ENCODE measurements around the gene HS3ST6.
"Not testable (repeated sequence)": the region's sequence is repeated elsewhere in the genome, so short reads cannot be mapped to it uniquely, and the experiment has no call there.

HS3ST6 gene

GRCh38 chr16:1895068-1895467 lies 23.1 kb downstream of the HS3ST6 start:
- Mint-ChIP-seq H3K4me1 (ENCODE audit: low read depth) (no peaks in the 10 kb centered on the region), H3K9me3 (no peaks in the 10 kb centered on the region), H3K27me3 (peaks cover 20% of the 10 kb centered on the region), H3K4me3 (no peak overlapping the region), H3K36me3 (ENCODE audit: low read depth) (no peaks in the 10 kb centered on the region), H3K27ac (no peak overlapping the region)

GRCh38 chr16:1890708-1891050 lies 27.5 kb downstream of the HS3ST6 start:
- H3K27ac Mint-ChIP-seq, result no peak overlapping the region
- H3K36me3 Mint-ChIP-seq (ENCODE audit: low read depth), result no peaks in the 10 kb centered on the region
- no peaks in the 10 kb centered on the region for H3K4me1 Mint-ChIP-seq (ENCODE audit: low read depth)
- H3K27me3 Mint-ChIP-seq, result peaks cover 20% of the 10 kb centered on the region
- H3K4me3 Mint-ChIP-seq, result no peak overlapping the region
- no peaks in the 10 kb centered on the region for H3K9me3 Mint-ChIP-seq

- Mint-ChIP-seq H3K27ac (no peak overlapping the region), H3K4me1 (ENCODE audit: low read depth) (no peaks in the 10 kb centered on the region)
These were observed 28.0 kb downstream of the HS3ST6 start for GRCh38 chr16:1890024-1890707.

GRCh38 chr16:1887711-1888354 lies 30.4 kb downstream of the HS3ST6 start:
- H3K36me3 Mint-ChIP-seq (ENCODE audit: low read depth), result no peaks in the 10 kb centered on the region
- H3K4me3 Mint-ChIP-seq, result no peak overlapping the region
- no peaks in the 10 kb centered on the region for H3K4me1 Mint-ChIP-seq (ENCODE audit: low read depth)
- no peak overlapping the region for H3K27ac Mint-ChIP-seq
- H3K27me3 Mint-ChIP-seq, result peaks cover 22% of the 10 kb centered on the region
- no peaks in the 10 kb centered on the region for H3K9me3 Mint-ChIP-seq

More at GRCh38 chr16:1890024-1890707, 28.0 kb downstream of the HS3ST6 start:
- Mint-ChIP-seq H3K9me3 (no peaks in the 10 kb centered on the region), H3K27me3 (peaks cover 21% of the 10 kb centered on the region), H3K36me3 (ENCODE audit: low read depth) (no peaks in the 10 kb centered on the region), H3K4me3 (no peak overlapping the region)

- Mint-ChIP-seq H3K9me3 (no peaks in the 10 kb centered on the region), H3K4me3 (no peak overlapping the region), H3K4me1 (ENCODE audit: low read depth) (no peaks in the 10 kb centered on the region), H3K27me3 (peaks cover 13% of the 10 kb centered on the region), H3K36me3 (ENCODE audit: low read depth) (no peaks in the 10 kb centered on the region), H3K27ac (no peak overlapping the region)
These were observed 33.3 kb downstream of the HS3ST6 start for GRCh38 chr16:1884889-1885288.

- Mint-ChIP-seq H3K27ac (no peak overlapping the region), H3K4me3 (no peak overlapping the region), H3K4me1 (ENCODE audit: low read depth) (no peaks in the 10 kb centered on the region), H3K9me3 (no peaks in the 10 kb centered on the region), H3K36me3 (ENCODE audit: low read depth) (no peaks in the 10 kb centered on the region), H3K27me3 (peaks cover 19% of the 10 kb centered on the region)
These were observed 34.0 kb downstream of the HS3ST6 start for GRCh38 chr16:1884155-1884760.

- not testable (repeated sequence) for H3K36me3 Mint-ChIP-seq (ENCODE audit: low read depth); H3K27ac Mint-ChIP-seq; H3K9me3 Mint-ChIP-seq; H3K4me1 Mint-ChIP-seq (ENCODE audit: low read depth); H3K4me3 Mint-ChIP-seq
- H3K27me3 Mint-ChIP-seq, result peaks cover 30% of the 10 kb centered on the region
These were observed 37.0 kb downstream of the HS3ST6 start for GRCh38 chr16:1881172-1881571.

GRCh38 chr16:1879477-1879876 lies 38.7 kb downstream of the HS3ST6 start:
- Mint-ChIP-seq H3K9me3 (no peaks in the 10 kb centered on the region), H3K4me3 (no peak overlapping the region), H3K4me1 (ENCODE audit: low read depth) (no peaks in the 10 kb centered on the region), H3K36me3 (ENCODE audit: low read depth) (no peaks in the 10 kb centered on the region), H3K27ac (no peak overlapping the region), H3K27me3 (peaks cover 29% of the 10 kb centered on the region)

GRCh38 chr16:1878256-1878655 lies 40.0 kb downstream of the HS3ST6 start:
- Mint-ChIP-seq H3K27me3 (peaks cover 25% of the 10 kb centered on the region), H3K36me3 (ENCODE audit: low read depth) (no peaks in the 10 kb centered on the region), H3K4me3 (no peak overlapping the region), H3K9me3 (no peaks in the 10 kb centered on the region), H3K27ac (no peak overlapping the region), H3K4me1 (ENCODE audit: low read depth) (no peaks in the 10 kb centered on the region)

GRCh38 chr16:1877804-1878203 lies 40.4 kb downstream of the HS3ST6 start:
- H3K9me3 Mint-ChIP-seq, result no peaks in the 10 kb centered on the region
- H3K4me1 Mint-ChIP-seq (ENCODE audit: low read depth), result no peaks in the 10 kb centered on the region
- H3K27ac Mint-ChIP-seq, result no peak overlapping the region
- peaks cover 25% of the 10 kb centered on the region for H3K27me3 Mint-ChIP-seq
- H3K4me3 Mint-ChIP-seq, result no peak overlapping the region
- H3K36me3 Mint-ChIP-seq (ENCODE audit: low read depth), result no peaks in the 10 kb centered on the region

GRCh38 chr16:1877089-1877488 lies 41.1 kb downstream of the HS3ST6 start:
- Mint-ChIP-seq H3K4me3 (no peak overlapping the region), H3K4me1 (ENCODE audit: low read depth) (peaks cover 3% of the 10 kb centered on the region), H3K27ac (no peak overlapping the region), H3K27me3 (peaks cover 31% of the 10 kb centered on the region), H3K36me3 (ENCODE audit: low read depth) (no peaks in the 10 kb centered on the region), H3K9me3 (no peaks in the 10 kb centered on the region)

GRCh38 chr16:1876468-1876867 lies 41.7 kb downstream of the HS3ST6 start:
- Mint-ChIP-seq H3K27me3 (peaks cover 32% of the 10 kb centered on the region), H3K4me1 (ENCODE audit: low read depth) (peaks cover 4% of the 10 kb centered on the region), H3K9me3 (no peaks in the 10 kb centered on the region), H3K27ac (no peak overlapping the region), H3K4me3 (no peak overlapping the region), H3K36me3 (ENCODE audit: low read depth) (no peaks in the 10 kb centered on the region)

- H3K4me1 Mint-ChIP-seq (ENCODE audit: low read depth); H3K36me3 Mint-ChIP-seq (ENCODE audit: low read depth); H3K9me3 Mint-ChIP-seq; H3K27ac Mint-ChIP-seq; H3K4me3 Mint-ChIP-seq: not testable (repeated sequence)
- H3K27me3 Mint-ChIP-seq, result peaks cover 32% of the 10 kb centered on the region
These were observed 42.1 kb downstream of the HS3ST6 start for GRCh38 chr16:1876066-1876465.

- no peaks in the 10 kb centered on the region for H3K9me3 Mint-ChIP-seq
- H3K36me3 Mint-ChIP-seq (ENCODE audit: low read depth), result no peaks in the 10 kb centered on the region
- H3K4me3 Mint-ChIP-seq, result no peak overlapping the region
- H3K4me1 Mint-ChIP-seq (ENCODE audit: low read depth), result peaks cover 4% of the 10 kb centered on the region
- H3K27me3 Mint-ChIP-seq, result peaks cover 31% of the 10 kb centered on the region
- H3K27ac Mint-ChIP-seq, result no peak overlapping the region
These were observed 43.4 kb downstream of the HS3ST6 start for GRCh38 chr16:1874854-1875253.

- Mint-ChIP-seq H3K27me3 (peaks cover 13% of the 10 kb centered on the region), H3K27ac (no peak within 1 kb of the TSS), H3K9me3 (no peaks in the 10 kb centered on the region), H3K4me3 (peak within 1 kb of the TSS; percentile 59), H3K36me3 (ENCODE audit: low read depth) (no peaks in the 10 kb centered on the region), H3K4me1 (ENCODE audit: low read depth) (peaks cover 4% of the 10 kb centered on the region)
These were observed 46.1 kb downstream of the HS3ST6 start, which contains the start of gene MEIOB for GRCh38 chr16:1871974-1872635. Gene MEIOB (minus strand): TSS chr16:1872164. CDS start chr16:1868175, 3,989 bp downstream.

Measured in stimulated activated naive CD8-positive, alpha-beta T cell treated with anti-CD3 and anti-CD28 coated beads, Interleukin-15, Interleukin-2, amounts not matched to agents 100 ng/mL and 50 ng/mL, for 24 hours (primary cell).